ENCODE results near the gene SERPINB4.

Gene SERPINB4

DNA sequence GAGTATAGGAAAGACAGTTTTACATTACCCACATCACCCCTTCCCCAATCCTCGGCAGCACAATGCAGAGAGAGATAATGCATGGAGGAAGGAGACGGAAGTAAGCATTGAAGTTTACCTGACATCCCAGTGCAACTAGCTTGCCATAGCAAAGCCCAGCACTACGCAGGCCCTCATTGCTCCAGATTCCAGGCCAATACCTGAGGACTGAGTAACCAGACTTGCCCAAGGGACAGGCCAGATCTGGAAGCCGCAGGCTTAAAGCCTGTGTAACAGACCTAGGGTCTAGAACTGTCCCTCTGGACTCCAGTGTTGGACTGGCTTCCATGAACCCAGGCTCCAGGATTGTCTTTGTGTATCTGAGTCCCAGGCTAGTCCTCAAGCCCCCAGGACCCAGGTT, 17.6 kb downstream of the SERPINB4 start:
- DNase-seq: no peak

DNA sequence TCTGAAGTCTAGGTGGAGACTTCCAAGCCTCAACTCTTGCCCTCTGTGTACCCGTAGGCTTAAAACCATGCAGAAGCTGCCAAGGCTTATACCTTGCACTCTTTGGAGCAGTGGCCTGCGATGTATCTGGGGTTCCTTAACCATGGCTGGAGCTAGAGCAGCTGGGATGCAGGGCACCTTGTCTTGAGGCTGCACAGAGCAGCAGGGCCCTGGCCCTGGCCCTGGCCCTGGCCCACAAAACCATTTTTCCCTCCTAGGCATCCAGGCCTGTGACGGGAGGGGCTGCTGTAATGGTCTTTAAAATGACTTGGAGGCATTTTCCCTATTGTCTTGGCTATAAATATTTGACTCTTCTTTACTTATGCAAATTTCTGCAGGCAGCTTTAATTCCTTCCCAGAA, 19.2 kb downstream of the SERPINB4 start:
- DNase-seq: no peak

DNA sequence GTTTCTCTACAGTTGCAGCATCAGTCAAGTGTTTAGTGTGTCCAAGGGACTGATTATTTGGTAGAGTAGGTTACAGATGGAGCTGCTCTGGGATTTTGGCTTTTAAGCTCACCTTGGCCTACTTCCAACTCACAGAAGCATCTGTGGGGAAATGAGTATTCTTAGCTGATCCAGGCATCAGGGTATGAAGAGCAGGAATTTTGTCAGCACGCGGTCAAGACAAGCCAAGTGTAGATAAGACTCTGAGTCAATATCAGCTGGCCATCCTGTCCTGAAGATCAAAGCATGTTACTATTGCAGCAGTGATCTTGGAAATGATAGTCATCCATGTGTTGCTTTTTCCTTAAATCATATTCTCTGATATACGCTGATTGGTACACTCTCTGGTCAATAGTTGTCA, 24.4 kb downstream of the SERPINB4 start:
- DNase-seq: no peak

DNA sequence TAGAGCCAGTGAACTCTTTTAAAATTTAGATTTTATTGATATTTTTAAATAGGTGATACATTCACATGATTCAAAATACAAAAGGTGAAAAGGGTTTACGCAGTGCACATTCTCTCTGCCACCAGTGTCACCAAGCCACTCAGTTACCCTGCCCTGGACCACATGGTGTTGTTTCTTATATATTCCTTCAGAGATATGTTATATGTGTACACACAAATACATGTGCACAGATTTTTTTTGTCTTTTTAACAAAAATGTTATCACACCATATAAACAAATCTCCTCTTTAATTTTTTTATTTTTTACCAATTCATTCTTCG, 26.2 kb downstream of the SERPINB4 start:
- DNase-seq: no peak

DNA sequence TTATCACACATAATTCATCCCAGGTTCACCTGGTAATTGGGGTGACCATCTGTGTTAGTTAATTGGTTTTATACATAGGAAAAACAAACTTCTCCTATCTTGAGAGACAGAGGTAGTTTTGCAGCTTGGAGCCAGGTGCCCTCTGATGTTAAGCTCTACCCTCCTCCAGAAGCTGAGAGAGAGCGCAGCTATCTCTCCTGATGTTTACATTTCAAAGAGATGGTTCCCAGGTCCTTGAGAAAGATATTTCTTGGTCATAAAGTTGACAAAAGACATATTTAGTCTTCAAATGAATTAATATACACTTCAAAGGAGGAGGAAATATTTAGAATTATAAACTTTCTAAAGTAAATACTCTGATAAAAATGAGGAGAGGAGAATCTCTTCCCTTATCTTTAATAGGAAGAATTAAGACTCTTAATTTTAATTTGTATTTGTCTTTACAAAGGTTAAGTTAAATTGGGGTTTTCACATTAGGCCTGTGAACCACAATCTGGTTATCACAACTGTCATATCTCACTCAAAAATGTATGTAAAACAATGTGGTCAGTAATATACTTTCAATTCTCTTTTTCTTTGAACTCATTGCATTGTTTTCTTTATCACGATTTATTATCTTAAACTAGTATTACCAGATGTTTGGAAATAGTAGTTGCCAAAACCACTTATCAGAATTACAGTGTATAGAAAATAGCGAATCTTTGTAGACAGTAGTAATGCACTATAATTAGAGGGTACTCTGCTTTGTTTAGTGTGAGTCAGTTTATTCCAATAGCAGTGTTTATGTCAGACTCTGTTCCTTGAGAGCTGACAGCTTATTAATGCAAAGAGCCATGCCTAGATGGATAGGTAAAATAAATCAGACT, 26.8 kb downstream of the SERPINB4 start:
- no peak for DNase-seq

DNA sequence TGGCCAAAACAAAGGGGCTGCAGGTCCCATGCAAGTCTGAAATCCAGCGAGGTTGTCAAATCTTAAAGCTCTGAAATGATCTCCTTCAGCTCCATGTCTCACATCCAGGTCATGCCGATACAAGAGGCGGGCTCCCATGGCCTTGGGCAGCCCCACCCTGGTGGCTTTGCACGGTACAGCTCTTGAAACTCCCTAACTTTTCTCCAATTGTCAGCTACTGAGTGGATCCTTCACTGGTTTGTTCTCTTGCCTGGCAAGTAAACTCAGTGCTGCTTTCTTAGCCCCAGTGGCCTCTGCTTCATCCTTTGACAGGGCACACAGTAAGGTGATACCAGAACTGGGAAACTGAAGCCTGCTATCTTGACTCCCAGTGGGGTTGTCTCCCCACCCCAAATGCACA, 30.6 kb downstream of the SERPINB4 start:
- DNase-seq: no peak

DNA sequence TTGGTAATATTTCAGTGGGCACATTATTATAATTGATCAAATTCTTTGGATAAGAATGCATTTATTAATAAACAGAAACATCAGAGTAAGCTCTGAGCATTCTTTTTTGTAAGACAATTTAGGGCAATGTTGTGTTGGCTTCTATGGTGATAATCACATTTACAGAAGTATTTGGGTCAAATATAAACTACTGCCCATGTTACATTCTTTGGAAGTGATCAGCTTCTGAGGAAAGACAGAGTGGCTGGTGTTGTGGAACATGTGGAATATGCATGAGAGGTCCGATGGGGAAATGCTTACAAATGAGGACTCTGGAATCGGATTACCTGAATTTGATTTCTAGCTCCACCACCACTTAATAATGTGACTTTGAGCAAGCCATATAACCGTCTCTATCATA, 37.5 kb downstream of the SERPINB4 start:
- no peak for DNase-seq

DNA sequence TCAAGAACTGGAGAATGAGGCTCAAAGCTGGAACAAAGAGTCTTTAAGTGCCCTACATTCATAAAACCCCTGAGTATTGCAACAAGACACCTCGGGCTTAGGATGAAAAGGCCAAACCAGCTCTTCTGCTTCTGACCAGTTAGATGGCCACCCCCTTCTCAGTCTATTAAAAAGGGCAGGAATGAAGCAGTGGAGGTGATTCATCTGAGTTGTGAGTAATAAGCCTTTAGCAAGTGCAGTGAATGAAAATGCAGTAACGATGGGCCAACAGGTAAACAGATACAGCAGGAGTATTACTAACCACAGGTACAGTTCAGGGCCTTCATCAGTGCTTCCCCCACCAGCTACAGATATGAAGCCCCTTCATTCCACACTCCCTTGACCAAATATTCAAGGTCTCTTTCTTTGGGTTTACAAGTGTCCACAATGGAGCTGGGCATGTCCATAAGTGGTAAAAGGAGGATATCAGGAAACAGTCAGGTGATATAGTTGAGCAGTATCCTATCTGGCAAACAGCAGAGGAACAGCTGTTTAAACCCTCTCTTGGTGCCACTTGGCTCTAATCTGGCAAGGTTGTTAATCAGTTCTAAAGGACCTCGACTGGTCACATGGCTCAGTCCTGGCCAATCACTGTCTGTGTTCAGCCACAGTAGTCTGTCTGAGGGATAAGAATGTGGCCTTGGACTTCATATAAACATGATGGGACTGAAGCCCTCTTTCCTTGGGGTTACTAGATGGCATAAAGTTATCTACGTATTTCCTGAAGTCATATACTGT, 39.1 kb downstream of the SERPINB4 start:
- DNase-seq: no peak

DNA sequence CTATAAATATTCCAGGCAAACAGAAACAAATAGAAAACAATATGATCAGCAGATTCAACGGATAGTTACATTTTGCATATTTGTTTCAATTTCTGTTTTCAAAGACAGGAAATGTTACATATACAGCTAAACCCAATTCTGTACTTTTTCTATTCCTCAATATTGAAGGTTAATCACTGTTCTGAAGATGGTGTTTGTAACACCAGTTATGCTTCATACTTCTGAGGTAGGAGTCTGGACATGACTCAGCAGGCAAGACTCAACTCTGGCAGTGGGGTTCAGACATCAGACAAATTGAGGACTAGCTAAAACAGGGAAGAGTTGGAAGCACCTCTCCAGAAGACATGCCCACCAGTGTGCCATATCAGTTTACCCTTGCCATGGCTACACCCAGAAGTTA, 40.3 kb downstream of the SERPINB4 start:
- no peak for DNase-seq

DNA sequence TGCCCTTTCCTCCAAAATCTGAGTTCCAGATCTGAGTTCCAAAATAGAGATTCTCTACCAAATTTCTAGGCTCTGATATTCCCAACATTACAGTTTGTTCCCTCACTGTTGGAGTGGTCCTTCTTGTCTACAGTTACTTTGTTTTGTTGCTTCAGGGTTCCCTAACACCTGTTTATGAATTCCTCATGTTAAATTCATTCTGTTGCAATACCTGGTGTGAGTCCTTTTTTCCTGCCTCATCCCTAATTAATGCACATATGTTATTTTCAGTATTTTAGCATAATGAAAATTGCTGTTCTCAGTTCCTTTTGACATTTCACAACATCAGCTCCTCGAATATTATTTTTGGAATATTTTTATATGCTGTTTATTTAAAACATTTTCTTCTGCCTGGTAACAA, 40.7 kb downstream of the SERPINB4 start:
- DNase-seq: no peak

DNA sequence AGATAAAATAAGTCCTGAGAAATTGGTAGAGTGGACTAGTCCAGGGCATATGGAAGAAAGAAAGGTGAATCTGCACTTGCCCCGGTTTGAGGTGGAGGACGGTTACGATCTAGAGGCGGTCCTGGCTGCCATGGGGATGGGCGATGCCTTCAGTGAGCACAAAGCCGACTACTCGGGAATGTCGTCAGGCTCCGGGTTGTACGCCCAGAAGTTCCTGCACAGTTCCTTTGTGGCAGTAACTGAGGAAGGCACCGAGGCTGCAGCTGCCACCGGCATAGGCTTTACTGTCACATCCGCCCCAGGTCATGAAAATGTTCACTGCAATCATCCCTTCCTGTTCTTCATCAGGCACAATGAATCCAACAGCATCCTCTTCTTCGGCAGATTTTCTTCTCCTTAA, 47.1 kb downstream of the SERPINB4 start:
- DNase-seq: no peak

DNA sequence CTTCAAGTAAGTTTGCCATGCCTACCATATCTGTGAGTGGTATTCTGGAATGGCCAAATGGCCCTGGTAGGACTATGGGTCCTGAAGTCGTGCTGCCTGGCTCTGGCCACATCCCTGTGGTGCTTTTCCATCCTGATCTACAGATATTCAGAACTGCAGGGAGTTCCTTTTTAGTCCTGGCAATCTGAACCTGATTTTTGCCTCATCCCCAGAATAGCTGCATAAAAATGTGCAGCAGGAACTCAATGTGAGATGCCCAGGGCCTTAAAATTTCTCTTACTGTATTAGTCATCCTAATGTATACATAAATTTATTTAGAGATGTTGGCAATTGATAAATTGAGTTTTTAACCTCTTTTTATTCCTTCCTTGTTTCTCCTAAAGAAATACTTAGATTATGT, 51.6 kb downstream of the SERPINB4 start:
- no peak for DNase-seq

DNA sequence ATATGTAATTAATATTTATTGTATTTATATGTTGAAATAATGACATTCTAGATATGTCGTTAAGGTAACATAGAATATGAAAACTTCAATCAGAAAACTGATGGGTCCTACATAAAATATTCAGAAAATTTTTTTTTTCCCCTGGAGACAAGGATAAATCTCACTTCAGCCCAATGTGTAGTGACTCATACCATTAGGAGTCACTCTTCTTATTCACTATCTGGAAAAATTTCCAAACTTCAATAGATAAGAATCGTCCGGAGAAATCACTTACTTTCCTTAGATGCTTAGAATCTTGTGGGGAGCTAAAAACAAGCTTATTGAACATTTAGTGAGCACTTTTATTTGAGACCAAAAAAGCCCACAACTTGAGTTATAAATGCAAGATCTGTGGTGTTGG, 52.3 kb downstream of the SERPINB4 start:
- no peak for DNase-seq

DNA sequence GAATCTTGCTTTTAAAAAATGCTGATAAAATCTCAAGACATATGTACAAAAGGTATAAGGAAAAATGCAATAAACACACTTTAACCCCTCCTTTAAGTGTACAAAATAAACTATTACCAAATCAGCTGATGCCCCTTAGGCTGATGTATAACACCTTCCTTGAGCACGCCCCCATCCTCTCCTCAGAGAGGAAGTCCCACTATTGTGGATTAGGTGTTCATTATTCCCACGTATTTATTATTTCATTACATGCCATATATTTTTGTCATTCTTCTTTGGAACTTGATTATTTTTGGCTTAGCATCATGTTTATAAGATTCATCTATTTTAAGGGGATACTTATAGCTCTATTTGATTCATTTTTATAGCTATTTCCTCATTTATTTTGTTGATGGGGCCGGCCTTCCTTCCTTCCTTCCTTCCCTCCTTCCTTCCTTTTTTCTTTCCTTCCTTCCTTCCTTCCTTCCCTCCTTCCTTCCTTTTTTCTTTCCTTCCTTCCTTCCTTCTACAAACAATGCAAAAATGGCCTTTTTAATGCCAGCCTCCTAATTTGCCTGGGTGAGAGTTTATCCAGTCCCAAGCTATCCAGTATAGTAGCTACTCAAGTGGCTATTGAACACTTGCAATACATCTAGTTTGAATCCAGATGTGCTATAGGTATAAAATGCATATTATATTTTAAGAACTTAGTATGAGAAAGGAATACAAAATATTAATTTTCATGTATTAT, 52.9 kb downstream of the SERPINB4 start:
- no peak for DNase-seq

DNA sequence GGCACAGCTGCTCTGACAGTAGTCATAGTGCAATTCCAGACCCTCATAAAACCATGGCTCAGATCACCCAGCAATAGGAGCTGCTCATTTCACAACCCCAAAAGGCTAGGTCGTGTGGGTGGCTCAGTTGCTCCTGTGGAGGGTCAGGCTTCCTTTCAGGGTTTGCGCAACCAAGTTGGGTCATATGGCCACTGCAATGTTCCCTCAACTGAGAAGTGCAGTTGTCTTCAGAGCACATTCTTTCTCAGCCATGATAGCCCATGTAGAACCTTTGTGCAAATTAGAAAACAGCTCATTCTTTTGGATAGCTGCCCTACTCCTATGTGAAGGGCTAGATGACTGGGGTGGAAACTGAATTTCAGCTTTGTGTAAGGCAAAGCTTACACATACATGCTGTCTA, 53.7 kb downstream of the SERPINB4 start:
- DNase-seq: peak; percentile 94 to 96

DNA sequence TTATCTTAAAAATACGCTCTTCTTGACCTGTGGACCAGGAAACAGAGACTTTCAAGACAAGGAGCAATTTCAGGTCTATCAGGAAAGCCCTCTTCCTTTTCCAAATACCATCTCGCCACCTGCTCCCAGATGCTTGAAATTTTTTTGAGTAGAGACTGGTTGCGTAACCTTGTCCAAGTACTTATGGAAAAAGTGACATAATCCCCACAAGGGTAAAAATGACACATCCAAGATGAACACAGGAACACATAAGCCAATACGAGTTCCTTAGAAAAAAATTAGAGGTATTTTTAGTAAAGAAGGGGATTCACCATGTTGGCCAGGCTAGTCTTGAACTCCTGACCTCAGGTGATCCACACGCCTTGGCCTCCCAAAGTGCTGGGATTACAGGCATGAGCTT, 55.1 kb downstream of the SERPINB4 start:
- DNase-seq: peak; percentile 16 to 43

Data from inflammatory macrophage (primary cell).